Measurements from ENCODE around the gene HIGD2B.
"Not testable (repeated sequence)": the region's sequence is repeated elsewhere in the genome, so short reads cannot be mapped to it uniquely, and the experiment has no call there.

Gene HIGD2B, protein sequence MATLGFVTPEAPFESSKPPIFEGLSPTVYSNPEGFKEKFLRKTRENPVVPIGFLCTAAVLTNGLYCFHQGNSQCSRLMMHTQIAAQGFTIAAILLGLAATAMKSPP

DNA sequence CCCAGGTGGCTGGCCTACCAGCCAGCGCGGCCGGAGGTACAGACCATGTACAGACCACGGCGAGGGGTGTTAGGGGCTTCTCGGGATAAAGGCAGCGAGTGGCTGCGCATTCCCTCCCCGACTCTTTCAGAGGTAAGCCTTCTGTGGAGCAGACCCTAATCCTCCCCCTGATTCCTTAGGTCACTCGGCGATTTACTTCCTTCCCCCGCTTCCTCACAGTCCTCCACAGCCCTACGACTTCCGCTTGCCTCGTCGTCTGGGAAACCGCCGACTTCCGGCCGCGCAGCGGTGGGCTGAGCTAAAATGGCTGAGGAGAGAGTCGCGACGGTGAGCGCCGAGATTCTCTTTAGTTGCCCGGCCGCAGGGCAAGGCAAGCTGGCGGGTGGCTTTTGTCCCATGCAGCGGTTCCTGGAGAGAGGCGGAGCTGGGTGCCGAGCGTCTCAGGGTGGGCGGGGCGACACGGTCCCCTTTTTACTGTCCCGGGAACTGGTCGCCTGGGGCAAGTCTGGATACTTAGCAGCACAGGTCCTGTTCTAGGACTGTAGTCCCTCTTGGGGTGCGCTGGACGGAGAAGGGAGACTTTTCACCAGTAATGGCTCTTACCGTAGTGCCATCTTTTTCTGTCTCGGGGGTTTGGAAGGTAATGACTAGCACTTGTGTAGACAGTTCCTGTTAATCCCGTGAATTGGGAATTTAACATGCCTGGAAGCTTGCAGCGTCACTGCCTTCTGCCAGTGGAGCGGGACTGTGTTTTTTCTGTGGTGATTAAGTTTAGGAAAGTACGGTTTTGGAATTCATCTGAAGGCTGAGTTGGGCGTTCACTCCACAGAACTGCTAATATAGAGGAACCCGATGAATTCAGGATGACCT, at the start of gene HIGD2B, which contains the start of gene BBS4:
Gene HIGD2B (minus strand): TSS at position 258 of the 870 bp plus-strand sequence. CDS start 9,808 bp downstream, outside the sequence.
Gene BBS4 (plus strand): TSS at position 283 of the 870 bp plus-strand sequence. CDS start 21 bp downstream, at position 304.
- DNase-seq (ENCODE audit: low read depth) = peak; percentile 75

DNA sequence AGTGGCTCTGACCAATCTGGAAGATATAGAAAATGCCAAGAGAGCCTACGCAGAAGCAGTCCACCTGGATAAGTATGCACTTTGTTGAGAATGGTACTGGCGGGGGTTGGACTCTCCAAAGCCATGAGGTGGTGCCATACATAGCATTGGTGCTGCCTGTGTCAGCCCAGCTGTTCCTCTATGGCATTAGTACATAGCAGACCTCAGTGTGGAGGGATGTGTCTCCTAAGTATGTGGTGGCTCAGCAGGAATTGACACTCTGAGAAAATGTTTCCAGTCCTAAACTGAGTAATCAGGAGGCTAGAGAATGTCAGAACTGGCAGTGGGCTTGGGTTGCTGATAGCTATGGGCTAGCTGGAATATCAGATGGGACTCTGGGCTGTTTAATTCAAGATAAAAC, 49.1 kb upstream of the HIGD2B start:
- no peak for DNase-seq (ENCODE audit: low read depth)

DNA sequence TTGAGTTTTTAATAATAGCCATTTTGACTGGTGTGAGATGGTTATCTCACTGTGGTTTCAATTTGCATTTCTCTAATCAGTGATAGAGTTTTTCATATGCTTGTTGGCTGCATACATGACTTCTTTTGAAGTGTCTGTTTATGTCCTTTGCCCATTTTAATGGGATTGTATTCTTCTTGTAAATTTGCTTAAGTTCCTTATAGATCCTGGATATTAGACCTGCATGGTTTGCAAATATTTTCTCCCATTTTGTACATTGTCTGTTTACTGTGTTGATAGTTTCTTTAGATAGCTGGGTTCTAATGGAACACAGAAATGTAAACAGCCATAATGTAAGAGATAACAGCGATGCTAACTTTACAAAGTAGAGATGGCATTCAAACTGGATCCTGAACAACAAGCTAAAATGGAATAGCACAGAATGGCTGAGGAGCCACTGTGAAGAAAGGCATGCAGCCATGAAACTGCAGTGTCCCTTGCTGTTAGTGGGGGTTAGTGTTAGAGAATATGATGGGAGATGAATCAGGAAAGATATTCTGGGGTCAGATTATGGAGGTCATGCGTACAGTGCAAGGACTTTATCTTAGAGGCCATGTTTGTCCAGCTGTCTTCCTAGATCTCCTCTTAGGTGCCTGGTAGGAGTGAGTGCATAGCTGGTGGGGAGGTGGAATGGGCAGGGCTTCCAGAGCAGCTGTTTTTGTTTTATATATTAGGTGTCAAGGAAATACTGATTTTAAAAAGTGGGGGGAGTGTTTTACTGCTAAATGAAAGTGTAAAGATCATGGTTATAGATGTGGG, 48.2 kb upstream of the HIGD2B start:
- no peak for DNase-seq (ENCODE audit: low read depth)

DNA sequence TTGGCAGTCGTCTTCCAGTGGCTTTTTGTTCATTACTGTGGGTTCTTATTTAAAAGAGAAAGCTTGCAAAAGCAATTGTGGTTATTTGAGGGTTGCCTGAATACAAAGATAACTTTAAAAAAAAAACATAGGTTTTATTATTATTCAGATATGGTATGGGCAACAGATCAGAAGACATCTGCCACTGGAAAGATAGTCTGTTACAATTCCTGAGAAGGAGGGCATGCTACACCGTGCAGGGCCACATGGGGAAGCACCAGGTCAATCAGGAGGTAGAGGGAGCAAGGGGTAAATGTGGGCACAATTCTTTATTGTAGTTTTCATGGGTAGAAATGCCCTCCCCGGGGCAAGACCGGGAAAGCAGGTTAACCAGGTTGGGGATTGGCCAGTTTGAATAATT, 46.5 kb upstream of the HIGD2B start:
- DNase-seq (ENCODE audit: low read depth) = no peak

DNA sequence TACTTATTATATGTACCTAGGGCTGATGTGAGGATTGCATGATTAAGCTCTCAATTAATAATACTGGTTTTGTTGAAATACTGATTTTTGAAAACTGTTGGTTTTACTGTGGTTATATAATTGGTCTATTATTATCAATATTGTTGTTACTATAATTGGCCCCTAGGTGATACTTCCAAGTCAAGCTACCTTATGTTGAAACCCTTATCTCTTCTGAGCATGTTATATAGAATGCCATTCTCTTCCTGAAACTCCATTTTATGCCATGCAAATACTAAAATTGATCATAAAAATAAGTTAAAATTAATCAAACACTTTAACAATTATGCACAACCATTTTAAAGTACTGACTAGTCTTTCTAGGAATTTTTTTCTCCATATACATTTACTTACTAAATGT, 46.1 kb upstream of the HIGD2B start:
- no peak for DNase-seq (ENCODE audit: low read depth)

DNA sequence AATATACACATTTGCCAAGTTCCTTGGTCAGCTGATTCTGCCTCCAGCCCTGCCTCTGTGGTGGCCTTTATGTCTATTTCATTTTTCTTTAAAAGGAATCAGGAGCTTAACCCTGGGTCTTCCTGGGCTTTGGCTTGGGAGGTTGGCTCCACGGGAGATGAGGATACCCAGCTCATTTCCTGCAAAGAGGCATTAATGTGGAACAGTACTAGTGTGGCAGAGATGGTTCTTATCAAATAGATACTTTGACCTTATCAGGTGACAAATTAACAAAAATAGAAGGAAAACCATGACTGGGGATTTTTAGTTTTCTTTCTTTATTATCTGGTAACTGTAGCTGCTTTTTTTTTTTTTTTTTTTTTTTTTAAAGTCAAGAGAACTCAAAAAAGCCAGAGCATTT, 42.8 kb upstream of the HIGD2B start:
- DNase-seq (ENCODE audit: low read depth) = no peak

DNA sequence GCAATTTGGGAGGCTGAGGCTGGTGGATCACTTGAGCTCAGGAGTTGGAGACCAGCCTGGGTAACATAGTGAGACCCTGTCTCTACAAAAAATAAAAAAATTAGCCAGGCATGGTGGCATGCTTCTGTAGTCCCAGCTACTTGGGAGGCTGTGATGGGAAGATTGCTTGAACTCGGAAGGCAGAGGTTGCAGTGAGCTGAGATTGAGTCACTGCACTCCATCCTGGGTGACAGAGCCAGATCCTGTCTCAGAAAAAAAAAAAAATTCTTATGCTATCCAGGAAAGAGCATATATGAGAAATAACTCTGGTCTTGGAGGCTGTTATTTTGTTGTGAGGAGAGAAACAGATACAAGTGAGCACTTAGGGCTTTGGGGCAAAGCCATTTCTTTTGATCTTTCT, 42.3 kb upstream of the HIGD2B start:
- DNase-seq (ENCODE audit: low read depth) = not testable (repeated sequence)

DNA sequence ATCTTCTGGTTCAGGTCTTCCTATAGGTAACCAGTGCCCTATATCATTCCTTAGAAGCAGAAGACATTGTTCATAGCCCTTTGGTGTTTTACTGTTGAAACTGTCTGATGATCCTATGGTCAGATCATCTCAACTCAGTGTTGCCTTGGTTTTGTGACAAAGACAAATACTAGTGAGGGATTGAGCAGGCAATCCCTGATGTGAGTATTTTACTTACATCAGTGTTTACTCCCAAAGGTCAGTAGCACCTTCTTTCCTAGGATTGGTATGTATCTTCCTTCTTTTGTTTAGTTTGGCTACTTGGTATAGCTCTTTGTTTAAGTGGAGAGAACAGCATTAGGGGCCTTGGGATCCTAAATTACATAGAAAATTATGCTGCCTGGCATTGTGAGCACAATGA, 41.2 kb upstream of the HIGD2B start:
- DNase-seq (ENCODE audit: low read depth) = no peak

DNA sequence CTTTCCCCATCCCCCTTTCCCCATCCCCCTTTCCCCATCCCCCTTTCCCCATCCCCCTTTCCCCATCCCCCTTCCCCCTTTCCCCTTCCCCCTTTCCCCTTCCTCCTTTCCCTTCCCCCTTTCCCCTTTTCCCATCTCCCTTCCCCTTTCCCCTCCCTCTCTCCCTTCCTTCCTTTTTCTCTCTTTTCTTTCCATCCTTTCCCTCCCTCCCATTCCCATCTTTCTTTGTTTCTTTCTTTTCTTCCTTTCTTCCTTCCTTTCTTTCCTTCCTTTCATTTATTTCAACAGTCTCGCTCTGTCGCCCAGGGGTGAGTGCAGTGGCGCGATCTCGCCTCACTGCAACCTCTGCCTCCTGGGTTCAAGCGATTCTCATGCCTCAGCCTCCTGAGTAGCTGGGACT, 39.9 kb upstream of the HIGD2B start:
- DNase-seq (ENCODE audit: low read depth) = not testable (repeated sequence)

DNA sequence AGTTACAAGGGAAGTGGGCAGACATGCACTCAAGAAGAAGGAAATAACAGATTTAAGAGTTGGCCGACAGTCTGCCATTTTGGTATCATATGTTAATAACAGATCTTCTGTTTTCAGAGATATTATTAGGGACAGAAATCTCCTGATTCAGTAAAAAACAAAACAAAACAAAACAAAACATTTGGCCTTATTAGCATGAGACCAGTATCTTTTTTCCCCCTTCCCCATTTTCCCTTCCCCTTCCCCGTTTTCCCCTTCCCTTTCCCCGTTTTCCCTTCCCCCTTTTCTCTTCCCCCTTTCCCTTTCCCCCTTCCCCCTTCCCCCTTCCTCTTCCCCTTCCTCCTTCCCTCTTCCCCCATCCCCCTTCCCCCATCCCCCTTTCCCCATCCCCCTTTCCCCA, 39.5 kb upstream of the HIGD2B start:
- DNase-seq (ENCODE audit: low read depth) = no peak

DNA sequence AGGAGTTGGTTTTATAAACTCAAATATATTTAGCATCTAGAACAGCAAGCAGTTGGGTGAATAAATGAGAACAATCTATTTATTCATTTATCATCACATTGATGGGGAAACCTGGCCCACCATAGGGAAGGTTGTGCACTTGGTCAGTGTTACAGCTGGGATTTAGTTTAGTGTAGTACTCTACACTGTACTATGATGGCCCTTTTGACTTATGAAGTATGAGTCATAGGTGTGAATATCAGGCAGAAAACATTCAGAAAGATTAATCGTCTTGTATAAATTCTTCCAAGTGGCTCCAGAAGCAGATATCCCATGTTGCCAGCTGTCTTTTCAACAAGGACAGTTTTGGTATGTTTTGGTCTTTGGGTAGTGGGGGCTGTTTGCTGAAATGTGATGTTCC, 38.0 kb upstream of the HIGD2B start:
- DNase-seq (ENCODE audit: low read depth) = no peak

DNA sequence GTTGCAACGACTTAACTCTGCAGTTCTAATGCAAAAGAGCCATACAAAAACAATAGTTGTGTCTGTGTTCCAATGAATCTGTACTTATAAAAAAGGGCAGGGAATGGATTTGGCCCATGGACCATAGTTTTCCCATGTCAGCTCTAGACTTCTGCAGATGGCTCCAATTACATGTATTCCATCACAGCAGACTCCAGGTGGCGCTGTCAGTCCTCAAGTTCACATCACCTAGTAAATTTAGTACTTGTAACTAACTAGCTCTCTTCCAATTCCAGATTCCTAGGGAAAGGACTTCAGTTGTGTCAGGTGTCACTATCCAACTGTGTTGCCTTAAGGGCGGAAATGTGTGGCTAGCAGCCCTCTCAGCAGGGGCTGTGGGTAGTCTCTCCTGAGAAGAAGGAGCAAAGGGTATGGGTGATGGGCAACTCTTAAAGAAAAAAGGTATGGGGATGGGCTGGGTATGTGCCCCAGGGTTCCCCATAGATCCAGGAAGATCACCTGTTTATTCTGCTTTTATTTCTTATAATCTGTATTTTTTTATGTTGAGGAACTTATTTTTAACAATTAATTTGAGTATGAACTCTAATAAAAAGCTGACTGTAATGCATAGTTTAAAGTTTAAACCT, 36.2 kb upstream of the HIGD2B start:
- DNase-seq (ENCODE audit: low read depth) = peak; percentile 57

DNA sequence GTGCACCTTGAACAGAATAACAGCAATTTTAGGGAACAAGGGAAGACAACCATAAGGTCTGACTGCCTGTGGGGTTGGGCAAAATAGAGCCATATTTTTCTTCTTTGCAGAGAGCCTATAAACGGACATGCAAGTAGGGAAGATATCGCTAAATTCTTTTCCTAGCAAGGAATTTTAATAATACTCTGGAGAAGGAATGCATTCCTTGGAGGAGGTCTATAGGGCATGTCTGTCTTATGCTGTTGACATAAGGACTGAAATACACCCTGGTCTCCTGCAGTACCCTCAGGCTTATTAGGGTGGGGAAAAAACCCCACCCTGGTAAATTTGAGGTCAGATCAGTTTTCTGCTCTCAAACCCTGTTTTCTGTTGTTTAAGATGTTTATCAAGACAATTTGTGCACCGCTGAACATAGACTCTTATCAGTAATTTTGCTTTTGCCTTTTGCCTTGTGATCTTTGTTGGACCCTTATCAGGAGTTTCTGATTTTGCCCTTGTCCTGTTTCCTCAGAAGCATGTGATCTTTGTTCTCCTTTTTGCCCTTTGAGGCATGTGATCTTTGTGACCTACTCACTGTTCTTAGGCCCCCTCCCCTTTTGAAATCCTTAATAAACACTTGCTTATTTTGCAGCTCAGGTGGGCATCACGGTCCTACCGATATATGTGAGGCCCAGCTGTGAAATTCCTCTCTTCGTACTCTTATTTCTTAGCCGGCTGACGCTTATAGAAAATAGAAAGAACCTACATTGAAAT, 22.7 kb upstream of the HIGD2B start:
- DNase-seq (ENCODE audit: low read depth) = not testable (repeated sequence)

DNA sequence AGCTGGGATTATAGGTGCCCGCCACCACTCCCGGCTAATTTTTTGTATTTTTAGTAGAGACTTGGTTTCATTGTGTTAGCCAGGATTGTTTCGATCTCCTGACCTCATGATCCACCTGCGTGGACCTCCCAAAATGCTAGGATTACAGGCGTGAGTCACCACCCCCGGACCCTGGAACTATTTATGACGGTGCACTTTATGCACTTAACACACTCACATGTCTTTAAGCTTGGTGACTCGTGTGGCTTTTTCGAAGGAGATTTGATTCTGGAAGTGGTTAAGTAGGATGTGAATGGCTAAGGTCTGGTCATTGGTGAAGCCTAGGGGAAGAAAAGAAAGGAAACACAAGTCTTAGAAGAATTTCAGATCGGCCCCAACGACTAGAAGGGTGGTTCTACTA, 20.3 kb upstream of the HIGD2B start:
- no peak for DNase-seq (ENCODE audit: low read depth)

DNA sequence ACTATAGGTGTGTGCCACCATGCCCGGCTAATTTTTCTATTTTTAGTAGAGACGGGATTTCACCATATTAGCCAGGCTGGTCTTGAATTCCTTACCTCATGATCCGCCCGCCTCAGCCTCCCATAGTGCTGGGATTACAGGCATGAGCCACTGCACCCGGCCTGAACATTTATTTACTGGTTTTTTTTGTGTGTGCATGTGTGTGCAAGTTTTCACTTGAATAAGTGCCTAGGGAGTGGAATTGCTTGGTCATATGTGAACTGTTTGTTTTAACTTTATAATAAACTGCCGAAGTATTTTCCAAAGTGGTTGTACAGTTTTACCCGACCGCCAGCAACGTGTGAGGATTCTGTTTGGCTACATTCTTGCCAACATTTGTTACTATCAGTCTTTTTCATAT, 14.1 kb upstream of the HIGD2B start:
- DNase-seq (ENCODE audit: low read depth) = no peak

DNA sequence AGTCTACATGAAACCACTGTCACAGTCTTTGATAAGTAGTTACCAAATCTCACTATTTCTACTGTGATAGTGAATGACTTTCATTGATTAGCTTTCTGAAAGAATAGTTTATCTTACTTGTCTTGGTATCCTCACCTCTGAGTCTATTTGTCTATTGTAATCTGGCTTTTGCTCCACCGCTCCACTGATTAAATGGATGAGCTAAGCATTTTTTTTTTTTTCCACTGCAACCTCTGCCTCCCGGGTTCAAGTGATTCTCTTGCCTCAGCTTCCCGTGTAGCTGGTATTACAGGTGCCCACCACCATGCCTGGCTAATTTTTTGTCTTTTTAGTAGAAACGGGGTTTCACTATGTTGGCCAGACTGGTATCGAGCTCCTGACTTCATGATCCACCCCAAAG, 13.0 kb upstream of the HIGD2B start:
- no peak for DNase-seq (ENCODE audit: low read depth)

DNA sequence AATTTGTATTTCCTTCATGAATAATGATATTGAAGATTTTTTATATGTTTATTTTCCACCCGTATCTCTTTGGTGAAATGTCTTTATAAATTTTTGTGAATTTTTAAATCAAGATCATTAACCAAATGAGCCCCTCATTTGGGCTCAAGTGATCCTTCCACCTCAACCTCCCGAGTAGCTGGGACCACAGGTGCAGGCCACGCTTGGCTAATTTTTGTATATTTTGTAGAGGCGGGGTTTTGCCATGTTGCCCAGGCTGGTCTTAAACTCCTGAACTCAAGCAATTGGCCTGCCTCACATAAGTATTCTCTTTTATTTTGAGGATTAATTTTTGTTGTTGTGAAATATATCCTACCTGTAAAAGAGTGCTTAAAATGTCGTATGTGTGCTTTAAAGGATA, 5.0 kb upstream of the HIGD2B start:
- no peak for DNase-seq (ENCODE audit: low read depth)

DNA sequence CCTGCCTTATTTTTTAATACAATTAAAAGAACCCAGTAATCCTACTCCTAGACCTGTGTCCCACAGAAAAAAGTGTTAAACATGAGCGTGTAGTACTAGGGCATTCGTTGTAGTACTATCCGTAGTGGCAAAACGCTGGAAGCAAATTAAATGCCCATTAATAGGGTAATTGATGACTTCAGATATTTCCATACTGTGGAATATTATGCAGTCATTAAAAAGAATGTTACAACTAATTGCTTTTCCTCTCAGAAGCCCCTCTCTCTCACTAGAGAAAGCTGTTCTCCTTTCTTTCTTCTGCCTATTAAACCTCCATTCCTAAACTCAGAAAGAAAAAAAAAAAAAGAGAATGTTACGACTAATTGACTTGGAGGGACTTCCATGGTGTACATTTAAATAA, 2.7 kb upstream of the HIGD2B start:
- no peak for DNase-seq (ENCODE audit: low read depth)

DNA sequence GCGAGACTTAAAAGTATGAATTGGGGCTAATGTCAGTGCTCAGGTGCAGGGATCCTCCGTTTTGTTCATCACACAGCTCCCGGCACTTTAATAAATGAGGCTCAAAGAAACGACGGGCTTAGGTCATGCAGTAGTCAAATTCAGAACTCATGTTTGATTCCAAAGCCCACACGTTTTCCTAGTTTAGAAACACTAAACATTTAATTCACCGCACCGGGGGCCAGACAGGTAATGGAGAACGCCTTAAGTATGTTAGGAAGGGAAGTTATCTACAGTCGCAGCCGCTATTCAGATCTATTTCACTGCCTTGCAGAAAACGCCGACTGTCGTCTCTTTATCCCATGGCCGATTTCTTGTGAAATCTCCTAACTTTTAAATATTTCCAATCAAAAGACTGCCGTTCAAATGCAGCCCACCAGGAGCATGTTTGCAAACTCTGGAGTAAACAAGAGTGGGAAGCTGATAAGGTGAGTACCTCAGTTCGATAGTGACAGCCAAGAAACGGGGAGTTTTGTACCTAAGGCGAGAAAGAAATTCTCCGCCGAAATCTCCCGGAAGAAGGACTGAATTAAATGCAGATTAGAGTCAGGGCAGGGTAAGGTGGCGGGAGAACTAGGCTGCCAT, 569 bp downstream of the HIGD2B start:
- no peak for DNase-seq (ENCODE audit: low read depth)

DNA sequence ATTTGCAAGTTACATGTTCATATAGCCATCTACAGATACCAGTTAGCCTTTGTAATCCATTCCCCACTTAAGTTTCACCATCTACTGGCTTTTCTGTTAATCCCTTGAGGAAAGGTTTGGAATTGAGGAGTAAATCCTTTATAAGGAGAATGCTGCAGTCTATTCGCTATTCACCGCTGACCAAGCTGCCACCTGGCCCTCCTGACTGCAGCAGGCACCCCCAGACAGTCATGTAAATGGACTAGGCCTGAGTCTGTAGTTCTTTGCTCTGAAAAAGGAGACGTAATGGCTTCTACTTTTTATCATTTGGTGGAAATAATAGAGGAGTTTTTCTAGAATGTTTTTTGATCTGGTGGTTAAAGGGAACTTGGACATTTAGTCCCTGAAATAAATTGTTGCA, 3.2 kb downstream of the HIGD2B start:
- no peak for DNase-seq (ENCODE audit: low read depth)

DNA sequence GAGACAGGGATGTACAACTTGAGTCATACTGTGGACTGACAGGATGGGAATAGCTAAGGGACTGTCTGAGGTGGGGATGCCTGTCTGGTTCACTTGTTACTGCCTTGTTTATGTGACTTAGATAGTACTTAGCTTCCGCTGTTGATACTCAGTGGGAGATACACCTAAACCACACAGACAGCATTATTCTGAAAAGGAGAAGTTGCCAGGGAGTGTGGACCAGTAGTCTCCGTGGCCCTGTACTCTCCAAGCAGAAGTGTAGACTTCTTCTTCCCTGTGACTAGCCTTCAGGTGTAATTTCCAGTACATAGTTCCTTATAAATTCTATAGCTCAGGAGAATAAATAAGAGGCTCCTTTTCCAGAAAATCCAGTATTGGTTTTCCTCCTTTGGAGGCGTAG, 5.1 kb downstream of the HIGD2B start:
- no peak for DNase-seq (ENCODE audit: low read depth)
